Activated effector memory CD4-positive, alpha-beta T cell treated with anti-CD3 and anti-CD28 coated beads, Interleukin-2, amount 50 U/mL, for 16 hours (primary cell): ENCODE measurements around the gene FNBP1.

Experiments used
- DNase-seq: peaks from one replicate; pipeline ENCODE4 v3.0.0-alpha.2; 2020

The FNBP1 gene

GRCh38 chr9:129887334-129888292 lies 155.4 kb downstream of the FNBP1 start:
- peak; percentile 88 for DNase-seq

GRCh38 chr9:129886226-129887174 lies 156.5 kb downstream of the FNBP1 start:
- peak; percentile 85 for DNase-seq

GRCh38 chr9:129885670-129886106 lies 157.3 kb downstream of the FNBP1 start:
- DNase-seq, result peak; percentile 96

GRCh38 chr9:129885018-129885669 lies 157.8 kb downstream of the FNBP1 start:
- peak; percentile 82 for DNase-seq

DNA sequence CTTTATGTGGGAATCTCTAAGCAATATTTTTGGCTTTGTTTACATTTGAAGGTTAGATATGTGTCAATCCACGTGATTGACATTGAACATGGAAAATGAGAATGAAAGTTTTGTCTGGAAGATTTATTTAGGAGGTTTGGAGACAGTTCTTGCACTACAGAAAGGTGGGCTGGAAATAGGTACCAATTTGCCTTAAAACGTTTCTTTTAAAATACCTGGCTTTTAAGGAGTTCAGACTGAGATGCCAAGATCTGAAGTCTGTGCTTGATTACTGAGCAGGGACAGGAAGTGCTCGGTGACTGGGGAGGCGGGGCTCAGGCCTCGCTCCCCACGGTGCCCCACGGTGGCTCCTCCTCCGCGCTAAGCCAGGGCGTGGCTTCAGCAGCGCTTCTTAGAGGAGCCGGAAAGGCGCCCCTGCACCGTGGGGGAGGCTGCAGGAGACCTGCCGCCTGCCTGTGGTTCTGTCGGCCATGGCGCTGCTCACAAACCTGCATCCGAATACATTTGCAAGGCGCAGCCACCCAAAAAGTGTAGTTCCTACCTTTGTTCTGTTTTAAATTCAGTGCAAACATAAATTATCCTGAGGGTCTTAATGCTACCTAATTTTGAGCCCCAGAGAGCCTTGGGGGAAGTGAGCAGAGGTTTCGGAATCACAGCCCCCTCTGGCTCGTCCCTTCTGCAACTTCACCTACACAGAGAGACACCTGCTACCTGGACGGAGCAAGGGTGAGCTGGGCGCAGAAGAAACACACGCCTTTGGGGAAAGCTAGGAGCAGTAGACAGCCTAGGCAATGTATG lies 158.6 kb downstream of the FNBP1 start:
- DNase-seq, result peak; percentile 98

- no peak for DNase-seq
These were observed 161.3 kb downstream of the FNBP1 start for GRCh38 chr9:129881547-129882324.

DNA sequence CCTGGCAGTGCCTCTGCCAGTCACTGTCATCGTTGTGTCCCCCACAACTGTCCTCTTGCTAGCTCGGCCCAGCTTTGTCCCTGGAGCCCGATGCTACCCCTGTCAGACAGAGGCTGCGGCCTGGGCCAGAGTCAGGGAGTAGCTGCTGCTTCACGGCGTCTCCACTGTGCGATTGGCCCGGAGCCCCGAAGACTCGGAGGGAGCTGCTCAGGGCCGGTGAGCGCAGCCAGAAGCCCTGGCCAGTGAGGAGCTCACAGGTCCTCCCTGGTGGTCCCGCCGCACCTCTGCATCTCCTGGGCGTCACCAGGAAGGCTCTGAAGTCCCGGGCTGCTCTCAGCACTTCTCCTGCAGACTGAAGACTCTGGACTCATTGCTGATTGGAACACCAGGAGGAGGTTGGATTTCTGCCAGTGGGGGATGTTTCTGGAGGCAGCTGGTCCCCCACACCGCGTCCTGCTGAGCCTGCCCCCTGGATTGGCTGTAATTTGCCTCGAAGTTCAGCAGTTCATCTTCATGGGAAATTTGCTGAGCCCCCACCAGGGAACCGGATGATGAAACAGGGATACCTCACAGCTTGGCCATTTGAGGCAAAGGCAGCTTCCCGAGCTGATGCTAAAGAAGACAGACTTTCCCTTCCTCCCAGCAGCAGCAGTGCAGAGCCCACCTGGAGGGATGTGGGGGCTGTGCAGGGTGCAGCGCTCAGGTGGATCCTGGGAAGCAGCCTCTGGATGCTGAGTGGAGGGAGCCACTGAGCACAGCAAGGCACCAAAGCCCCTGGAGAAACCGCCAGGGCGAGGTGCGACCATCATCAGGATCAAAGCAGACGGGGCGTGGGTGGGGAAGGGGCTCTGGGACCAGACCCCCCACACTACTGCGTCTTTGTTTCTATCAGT lies 162.1 kb downstream of the FNBP1 start:
- DNase-seq, result no peak

- no peak for DNase-seq
These were observed 162.9 kb downstream of the FNBP1 start for GRCh38 chr9:129879991-129880653.

GRCh38 chr9:129879103-129879699 lies 163.8 kb downstream of the FNBP1 start:
- DNase-seq, result no peak

GRCh38 chr9:129878291-129878690 lies 164.7 kb downstream of the FNBP1 start:
- no peak for DNase-seq

DNA sequence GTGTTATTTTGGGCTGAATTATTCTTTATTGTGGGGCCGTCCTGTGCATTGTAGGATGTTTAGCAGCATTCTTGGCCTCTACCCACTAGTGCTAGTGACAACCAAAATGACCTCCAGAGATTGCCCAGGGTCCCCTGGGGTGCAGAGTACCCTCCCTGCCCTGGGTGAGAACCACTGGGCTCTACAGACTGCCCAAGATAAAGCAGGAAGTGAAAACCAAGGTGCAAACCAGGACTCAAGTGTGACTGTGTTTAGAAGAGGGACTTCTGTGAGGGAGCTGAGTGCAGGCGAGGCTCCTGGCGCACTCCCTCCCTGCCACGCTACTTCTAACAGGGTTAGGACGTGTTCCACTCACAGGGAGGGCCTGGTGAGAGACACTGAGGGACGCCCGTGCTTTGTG lies 166.2 kb downstream of the FNBP1 start:
- no peak for DNase-seq

DNA sequence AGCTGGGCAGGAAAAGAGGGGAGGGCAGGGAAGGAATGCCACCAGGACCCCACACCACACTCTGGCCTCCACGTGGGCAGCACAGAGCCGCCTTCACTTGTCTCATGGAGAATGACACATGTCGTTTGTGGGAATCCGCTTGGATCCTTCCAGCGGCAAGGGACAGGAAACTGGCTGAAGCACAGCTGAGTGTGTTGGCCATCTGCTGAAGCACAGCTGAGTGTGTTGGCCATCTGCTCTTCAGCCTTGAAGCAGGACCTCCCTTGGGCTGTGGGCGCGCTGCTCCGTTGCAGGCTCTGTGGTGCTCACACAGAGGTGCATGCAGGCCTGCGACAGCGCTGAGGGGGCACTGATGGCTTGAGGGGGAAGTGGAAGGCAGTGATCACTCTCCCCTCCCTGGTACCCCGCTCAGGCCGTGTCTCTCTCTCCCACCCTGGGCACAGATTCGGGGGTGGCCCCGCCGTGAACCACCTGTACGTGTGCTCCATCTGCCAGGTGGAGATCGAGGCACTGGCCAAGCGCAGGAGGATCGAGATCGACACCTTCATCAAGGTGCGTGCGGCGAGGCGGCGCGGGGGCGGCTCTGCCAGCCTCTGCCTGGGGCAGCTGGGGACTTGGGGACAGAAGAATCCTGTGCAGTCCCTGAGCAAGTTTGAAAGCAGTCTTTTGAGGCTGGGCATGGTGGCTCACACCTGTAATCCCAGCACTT lies 167.1 kb downstream of the FNBP1 start:
- DNase-seq, result no peak

- DNase-seq, result no peak
These were observed 167.8 kb downstream of the FNBP1 start for GRCh38 chr9:129875181-129875611.

- DNase-seq, result no peak
These were observed 168.5 kb downstream of the FNBP1 start for GRCh38 chr9:129874261-129875101.

DNA sequence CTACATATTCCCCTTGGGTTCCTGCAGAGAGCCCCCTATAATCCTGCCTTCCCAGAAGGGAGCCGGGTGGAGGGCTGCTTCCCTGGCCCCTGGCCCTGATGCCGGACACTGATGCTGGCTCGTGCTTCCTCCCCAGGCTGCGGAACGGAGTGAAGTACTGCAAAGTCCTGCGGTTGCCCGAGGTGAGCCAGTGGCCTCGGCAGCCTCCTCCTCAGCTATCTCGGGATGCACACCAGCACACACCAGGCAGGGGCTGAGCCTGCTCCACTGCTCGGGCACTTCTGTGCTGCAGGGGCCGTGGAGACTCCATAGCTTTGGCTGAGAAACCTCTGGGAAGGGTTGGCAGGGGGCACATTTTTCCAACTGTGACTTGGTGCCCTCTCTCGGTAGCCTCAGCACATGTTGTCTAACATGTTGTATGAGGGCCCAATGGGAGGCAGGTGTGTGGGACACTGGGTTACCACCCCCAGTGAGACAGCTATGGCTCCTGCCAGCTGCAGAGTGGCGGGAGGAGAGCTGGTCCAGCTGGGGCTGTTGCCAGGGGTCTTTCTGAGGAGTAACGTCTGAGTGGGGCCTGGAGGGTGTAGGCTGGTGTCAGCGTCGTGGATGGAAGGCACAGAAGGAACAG lies 169.3 kb downstream of the FNBP1 start:
- DNase-seq, result no peak

DNA sequence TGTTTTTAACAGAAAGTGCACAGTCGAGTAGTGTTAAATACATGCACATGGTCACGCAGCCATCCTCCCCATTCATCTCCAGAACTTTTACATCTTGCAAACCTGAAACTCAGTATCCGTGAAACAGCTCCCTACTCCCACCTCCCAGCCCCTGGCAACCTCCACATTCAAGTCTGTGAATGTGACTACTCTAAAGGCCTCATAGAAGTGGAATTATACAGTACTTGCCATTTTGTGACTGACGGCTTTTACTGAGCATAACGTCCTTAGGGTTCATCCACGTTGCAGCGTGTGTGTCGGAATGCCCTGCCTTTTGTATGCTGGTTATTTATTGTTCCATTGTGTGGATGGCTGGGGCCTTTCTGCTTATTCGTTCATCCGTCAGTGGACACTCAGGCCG lies 171.9 kb downstream of the FNBP1 start:
- DNase-seq, result no peak
